GM23338 (cell line): ENCODE data around the gene GGNBP2. TPM values are rescaled to one million over a fixed set of nuclear protein-coding genes. Genes with fewer than 3 reads are reported as not detected.

Source experiments
- ATAC-seq: fragments of 200-7000 bp; cut with Tn5 transposase; 3 replicates; pipeline ENCODE4 v1.9.1; 2020
- DNase-seq: peaks from one replicate; pipeline ENCODE4 v3.0.0-alpha.2; 2015; ENCODE audit warnings: low spot score
- H2AFZ ChIP-seq: fragments of 200-600 bp; sonication (generic); 2 replicates; pipeline ENCODE4 v1.8.0; 2016; ENCODE audit warnings: antibody characterized with exemption, mild to moderate bottlenecking, moderate library complexity
- H3F3A ChIP-seq: fragments of 200-600 bp; sonication (generic); replicated peaks from 2 replicates; pipeline ENCODE4 v1.8.0; 2017; ENCODE audit warnings: antibody characterized with exemption, mixed run types, low read depth
- H3K27ac ChIP-seq: fragments of 200-600 bp; sonication (generic); 2 replicates; pipeline ENCODE4 v1.6.1; 2016; ENCODE audit warnings: low read depth
- H3K27me3 ChIP-seq: fragments of 200-600 bp; sonication (generic); 2 replicates; pipeline ENCODE4 v1.8.0; 2016; ENCODE audit warnings: mild to moderate bottlenecking, mixed run types, moderate library complexity; ENCODE audit not compliant: insufficient read depth
- H3K36me3 ChIP-seq: fragments of 200-600 bp; sonication (generic); 2 replicates; pipeline ENCODE4 v1.8.0; 2016; ENCODE audit warnings: mild to moderate bottlenecking; ENCODE audit not compliant: insufficient read depth
- H3K4me1 ChIP-seq: fragments of 200-600 bp; sonication (generic); 2 replicates; pipeline ENCODE4 v1.8.0; 2016; ENCODE audit warnings: mild to moderate bottlenecking, moderate library complexity; ENCODE audit not compliant: insufficient read depth
- H3K4me2 ChIP-seq: fragments of 200-600 bp; sonication (generic); 2 replicates; pipeline ENCODE4 v1.7.1; 2017; ENCODE audit warnings: mixed run types
- H3K4me3 ChIP-seq: fragments of 200-600 bp; sonication (generic); 2 replicates; pipeline ENCODE4 v1.6.1; 2016; ENCODE audit warnings: mixed run types
- H3K79me2 ChIP-seq: fragments of 200-600 bp; sonication (generic); replicated peaks from 2 replicates; pipeline ENCODE4 v1.8.0; 2017; ENCODE audit warnings: mild to moderate bottlenecking; ENCODE audit not compliant: insufficient read depth
- H3K9me2 ChIP-seq: fragments of 200-600 bp; sonication (generic); 2 replicates; pipeline ENCODE4 v1.8.0; 2017; ENCODE audit not compliant: insufficient read depth
- H4K20me1 ChIP-seq: fragments of 200-600 bp; sonication (generic); replicated peaks from 2 replicates; pipeline ENCODE4 v1.8.0; 2017; ENCODE audit warnings: mild to moderate bottlenecking; ENCODE audit not compliant: insufficient read depth
- H3K27ac Mint-ChIP-seq: 2 replicates; pipeline ENCODE4 v1.8.0; 2020; ENCODE audit warnings: inconsistent platforms, mild to moderate bottlenecking, moderate library complexity, mixed read lengths
- H3K27me3 Mint-ChIP-seq: 3 replicates; pipeline ENCODE4 v1.8.0; 2022; ENCODE audit warnings: low read depth, mild to moderate bottlenecking, moderate library complexity, mixed read lengths, inconsistent platforms; ENCODE audit not compliant: insufficient read depth, poor library complexity
- H3K36me3 Mint-ChIP-seq: 3 replicates; pipeline ENCODE4 v1.8.0; 2021; ENCODE audit warnings: low read depth, mild to moderate bottlenecking, inconsistent platforms, moderate library complexity, mixed read lengths
- H3K4me1 Mint-ChIP-seq: 3 replicates; pipeline ENCODE4 v1.8.0; 2020; ENCODE audit warnings: mild to moderate bottlenecking, inconsistent platforms, mixed read lengths
- H3K4me3 Mint-ChIP-seq: 3 replicates; pipeline ENCODE4 v1.8.0; 2021; ENCODE audit warnings: moderate library complexity, mild to moderate bottlenecking, inconsistent platforms, mixed read lengths
- H3K9me3 Mint-ChIP-seq: 3 replicates; pipeline ENCODE4 v1.8.0; 2020; ENCODE audit warnings: moderate library complexity, mild to moderate bottlenecking, inconsistent platforms, mixed read lengths
- CREB1 ChIP-seq: fragments of 250-450 bp; sonication (Bioruptor Pico); IDR thresholded peaks from 2 replicates; pipeline ENCODE4 v1.5.0; 2020; ENCODE audit warnings: low read depth, mild to moderate bottlenecking, moderate library complexity
- ETS1 ChIP-seq: IDR thresholded peaks from 2 replicates; pipeline ENCODE4 v1.6.1; 2016; ENCODE audit warnings: antibody characterized with exemption
- JUNB ChIP-seq: IDR thresholded peaks from one replicate; pipeline ENCODE4 v1.6.1; 2016; ENCODE audit warnings: antibody characterized with exemption; ENCODE audit not compliant: unreplicated experiment
- STAT1 ChIP-seq: IDR thresholded peaks from one replicate; pipeline ENCODE4 v1.6.1; 2016; ENCODE audit warnings: antibody characterized with exemption; ENCODE audit not compliant: unreplicated experiment
- ZNF114 ChIP-seq: fragments of 250-450 bp; sonication (Bioruptor Pico); IDR thresholded peaks from 2 replicates; pipeline ENCODE4 v1.5.0; 2020; ENCODE audit warnings: mild to moderate bottlenecking, moderate library complexity
- ZNF462 ChIP-seq: fragments of 250-450 bp; sonication (Bioruptor Pico); IDR thresholded peaks from 2 replicates; pipeline ENCODE4 v1.5.0; 2020; ENCODE audit warnings: mild to moderate bottlenecking, moderate library complexity
- polyA plus RNA-seq: library from polyadenylated mRNA; unstranded; fragments of >200 nt; fragmentation: Nextera tagmentation; extraction: Ambion mirVana; gene quantifications from 2 replicates; pipeline ENCODE4 v1.2.1, GENCODE V29; 2016
- total RNA-seq: library from RNA; depleted of rRNA; stranded (reverse); fragments of >200 nt; shearing (Covaris generic); gene quantifications from 2 replicates; pipeline ENCODE4 v1.2.3, GENCODE V29; 2014

Gene GGNBP2
- total and polyA plus RNA-seq, 2 experiments from 2014 or later: 40.7 to 41.2 TPM

- no peak for TF ChIP-seq JUNB
Measured at GRCh38 chr17:36575028-36575427, 30.3 kb downstream of the GGNBP2 start (continued).

DNA sequence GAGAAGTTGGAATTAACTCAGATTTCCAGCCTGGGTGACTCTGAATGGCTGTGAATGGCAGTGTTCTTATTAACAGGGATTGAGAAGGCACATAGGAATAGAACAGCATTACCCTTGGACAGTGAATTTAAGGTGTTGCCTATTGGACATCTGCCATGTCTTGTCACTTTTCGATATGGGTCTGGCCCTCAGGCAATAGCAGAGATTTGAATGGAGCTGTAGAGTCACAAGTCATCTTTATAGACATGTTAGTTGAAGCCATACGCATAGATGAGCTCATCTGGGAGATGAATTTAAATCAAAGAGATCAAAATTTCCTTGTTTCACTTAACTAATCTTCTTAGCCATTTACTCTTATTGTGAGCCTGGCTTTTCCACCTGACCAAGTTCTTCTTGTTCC is 32.1 kb downstream of the GGNBP2 start:
- Histone ChIP-seq H3K27me3 (no peaks in the 10 kb centered on the region), H3K4me1 (no peaks in the 10 kb centered on the region), H2AFZ (no peak overlapping the region), H3K4me3 (no peak overlapping the region), H3K79me2 (peaks cover 12% of the 10 kb centered on the region), H3K9me2 (no peaks in the 10 kb centered on the region), H3F3A (no peaks in the 10 kb centered on the region), H4K20me1 (peaks cover 8% of the 10 kb centered on the region; the same call in 1 of the 2 replicates), H3K27ac (no peak overlapping the region), H3K4me2 (no peak overlapping the region), H3K36me3 (peaks cover 29% of the 10 kb centered on the region)
- DNase-seq (no peak), ATAC-seq (no peak)
- H3K36me3 Mint-ChIP-seq: peaks cover 38% of the 10 kb centered on the region
- H3K27ac Mint-ChIP-seq: no peak overlapping the region
- H3K4me1 Mint-ChIP-seq: no peaks in the 10 kb centered on the region
- peaks cover 4% of the 10 kb centered on the region for H3K27me3 Mint-ChIP-seq
- no peaks in the 10 kb centered on the region for H3K9me3 Mint-ChIP-seq
- no peak for TF ChIP-seq ETS1
- no peak for TF ChIP-seq JUNB
- TF ChIP-seq ZNF114 (CRISPR knock-in tag): no peak
- no peak for TF ChIP-seq ZNF462 (CRISPR knock-in tag)
- TF ChIP-seq CREB1 (CRISPR knock-in tag): no peak
- TF ChIP-seq STAT1: no peak
- H3K4me3 Mint-ChIP-seq: no peak overlapping the region
